Uterus (tissue), 4 donors: ENCODE measurements around the gene PSMD14. TPM values are rescaled to one million over a fixed set of nuclear protein-coding genes. Genes with fewer than 3 reads are reported as not detected.

Experiments used
- DNase-seq, 2 donors: peaks; one replicate each; pipeline ENCODE4 v3.0.0-alpha.2; 2019 to 2020
- H3K27ac ChIP-seq, 2 donors: fragments of 200-600 bp; sonication (generic); 1 replicate in 1 of 2; 2 replicates in 1 of 2; pipeline ENCODE4 v1.5.1; 2016 to 2018
- H3K27me3 ChIP-seq, 2 donors: fragments of 200-600 bp; sonication (generic); one replicate each; pipeline ENCODE4 v1.5.1; 2018 to 2019; ENCODE audit warnings: control low read depth in 1 of 2
- H3K36me3 ChIP-seq, 2 donors: fragments of 200-600 bp; sonication (generic); one replicate each; pipeline ENCODE4 v1.5.1; 2019; ENCODE audit warnings: control low read depth in 1 of 2
- H3K4me1 ChIP-seq, 2 donors: fragments of 200-600 bp; sonication (generic); one replicate each; pipeline ENCODE4 v1.5.1; 2018 to 2019; ENCODE audit warnings: control low read depth in 1 of 2
- H3K4me3 ChIP-seq, 2 donors: fragments of 200-600 bp; sonication (generic); 1 replicate in 1 of 2; 2 replicates in 1 of 2; pipeline ENCODE4 v1.5.1; 2018 to 2019; ENCODE audit warnings: mild to moderate bottlenecking in 1 of 2
- H3K9me3 ChIP-seq, 2 donors: fragments of 200-600 bp; sonication (generic); one replicate each; pipeline ENCODE4 v1.5.1; 2019; ENCODE audit warnings: control low read depth in 1 of 2
- CTCF ChIP-seq, 4 experiments: fragments of 200-600 bp in 2 of 4; fragments of 450-650 bp in 2 of 4; sonication (generic) in 2 of 4; IDR thresholded peaks; one replicate each; pipeline ENCODE4 v1.5.1; 2016 to 2019; ENCODE audit warnings: antibody characterized with exemption in 4 of 4, mild to moderate bottlenecking in 2 of 4, moderate library complexity in 1 of 4
- POLR2A ChIP-seq, 2 donors: fragments of 450-650 bp; IDR thresholded peaks; one replicate each; pipeline ENCODE4 v1.6.1; 2016; ENCODE audit warnings: antibody characterized with exemption in 2 of 2, mild to moderate bottlenecking in 1 of 2, moderate library complexity in 1 of 2
- intact Hi-C: fragments of 100-400 bp; cut with DNase I; formaldehyde crosslinking; loops from one replicate; pipeline ENCODE4 v1.15.1; 2023; ENCODE audit warnings: low total_unique reads
- total RNA-seq, 4 donors: library from RNA; depleted of rRNA in 3 of 4; stranded (reverse); fragments of >200 nt in 3 of 4; gene quantifications; one replicate each; pipeline versions ENCODE4 v1.1.0 to v1.2.4, GENCODE V29; 2014 to 2023
- donor health status: DM: yes; HTN: yes; CAD: no.

The PSMD14 gene
- total RNA-seq, 4 donors from 2014 or later, result 6.8 to 69.2 (median 14.6) TPM

DNA sequence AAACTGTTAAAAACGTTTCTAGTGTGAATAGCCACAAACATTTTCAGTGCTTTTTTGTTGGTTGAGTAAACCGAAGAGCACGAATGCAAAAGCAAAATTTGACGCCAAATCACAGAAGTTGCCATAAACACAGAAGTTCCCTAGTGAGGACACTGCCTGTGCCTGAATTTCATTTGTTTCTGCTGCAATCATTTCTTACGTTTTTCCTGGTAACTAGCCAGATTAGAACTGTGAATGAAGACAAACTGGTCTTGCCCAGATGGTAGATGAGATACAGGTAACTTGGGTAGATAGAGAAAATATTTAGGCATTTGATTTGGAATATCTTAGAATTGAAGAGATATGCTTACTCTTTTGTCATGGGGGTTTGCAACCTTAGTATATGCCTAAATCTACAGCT lies 98.1 kb downstream of the PSMD14 start:
- no peak for TF ChIP-seq CTCF (IDR thresholded peaks at IDR 0.05)
- TF ChIP-seq POLR2A (IDR thresholded peaks at IDR 0.05), result no peak

GRCh38 chr2:161407597-161407996 lies 99.4 kb downstream of the PSMD14 start:
- DNase-seq, result no peak
- H3K36me3 ChIP-seq, result no peaks in the 10 kb centered on the region
- H3K4me1 ChIP-seq, result no peaks in the 10 kb centered on the region
- no peaks in the 10 kb centered on the region for H3K9me3 ChIP-seq
- H3K27me3 ChIP-seq, result no peaks in the 10 kb centered on the region
- no peak overlapping the region for H3K4me3 ChIP-seq
- TF ChIP-seq POLR2A (IDR thresholded peaks at IDR 0.05) (no peak), CTCF (IDR thresholded peaks at IDR 0.05) (no peak)
- no peak overlapping the region for H3K27ac ChIP-seq
- intact Hi-C loops, result no loop called here

More for the DNA sequence above, 98.1 kb downstream of the PSMD14 start:
- no peak for DNase-seq
- intact Hi-C loops, result no loop called here
- Histone ChIP-seq H3K27ac (no peak overlapping the region), H3K36me3 (no peaks in the 10 kb centered on the region), H3K9me3 (no peaks in the 10 kb centered on the region), H3K4me1 (no peaks in the 10 kb centered on the region), H3K4me3 (no peak overlapping the region), H3K27me3 (no peaks in the 10 kb centered on the region)

DNA sequence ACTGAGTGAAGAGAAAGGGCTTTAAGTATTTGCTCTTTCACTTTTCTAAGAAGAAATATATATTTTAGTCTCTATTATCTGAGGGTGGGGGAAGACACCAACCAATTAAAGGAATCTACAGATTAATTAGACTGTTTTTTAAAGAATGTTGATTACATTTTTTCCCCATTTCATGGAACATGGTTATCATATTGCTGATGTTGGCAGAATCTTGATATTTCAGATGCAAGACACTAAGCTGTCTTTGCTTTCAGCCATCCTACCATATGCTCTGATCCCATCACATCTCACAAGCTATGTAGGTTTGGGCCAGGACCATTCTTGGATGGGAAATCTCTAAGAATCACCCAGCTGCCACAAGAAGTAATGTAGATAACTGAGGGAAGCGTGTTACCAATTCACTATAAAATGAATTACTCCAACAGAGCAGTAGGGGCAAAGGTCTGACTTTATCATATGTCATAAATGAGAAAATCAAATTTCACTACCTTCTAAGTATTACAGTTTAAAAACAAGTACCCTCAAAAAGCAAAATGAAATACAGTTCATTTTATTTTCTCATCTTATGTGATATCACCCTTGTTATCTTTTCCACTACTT lies 101.2 kb downstream of the PSMD14 start:
- H3K27me3 ChIP-seq, result no peaks in the 10 kb centered on the region
- TF ChIP-seq POLR2A (IDR thresholded peaks at IDR 0.05) (no peak), CTCF (IDR thresholded peaks at IDR 0.05) (no peak)
- no peaks in the 10 kb centered on the region for H3K36me3 ChIP-seq
- H3K4me3 ChIP-seq, result no peak overlapping the region
- DNase-seq, result no peak
- intact Hi-C loops, result no loop called here
- H3K9me3 ChIP-seq, result no peaks in the 10 kb centered on the region
- H3K4me1 ChIP-seq, result no peaks in the 10 kb centered on the region
- H3K27ac ChIP-seq, result no peak overlapping the region

DNA sequence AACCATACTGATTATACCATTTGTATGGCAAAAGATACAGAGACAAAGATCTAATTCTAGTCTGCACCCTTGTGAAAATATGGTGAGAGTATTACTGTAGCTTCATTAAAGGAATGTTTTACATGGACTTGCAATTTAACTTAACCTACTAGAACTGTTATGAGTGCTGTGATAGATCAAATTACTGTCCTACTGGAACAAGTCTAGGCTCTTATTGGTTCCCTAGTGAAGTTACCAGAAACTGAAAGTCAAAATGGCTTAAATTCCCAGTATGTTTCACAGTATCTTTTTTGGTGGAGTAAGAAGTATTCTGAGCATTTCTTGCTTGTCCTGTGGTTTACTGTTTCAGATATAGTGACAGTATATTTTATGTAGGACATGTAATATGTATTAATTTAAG lies 104.1 kb downstream of the PSMD14 start:
- peaks cover 13 to 20% of the 10 kb centered on the region in 2 donors for H3K27me3 ChIP-seq
- no peaks in the 10 kb centered on the region for H3K9me3 ChIP-seq
- peaks cover 0 to 6% of the 10 kb centered on the region in 2 donors for H3K4me1 ChIP-seq
- H3K36me3 ChIP-seq, result no peaks in the 10 kb centered on the region
- DNase-seq, result no peak
- H3K4me3 ChIP-seq, result no peak overlapping the region
- no peak overlapping the region for H3K27ac ChIP-seq
- intact Hi-C loops, result no loop called here
- TF ChIP-seq CTCF (IDR thresholded peaks at IDR 0.05) (no peak), POLR2A (IDR thresholded peaks at IDR 0.05) (no peak)

DNA sequence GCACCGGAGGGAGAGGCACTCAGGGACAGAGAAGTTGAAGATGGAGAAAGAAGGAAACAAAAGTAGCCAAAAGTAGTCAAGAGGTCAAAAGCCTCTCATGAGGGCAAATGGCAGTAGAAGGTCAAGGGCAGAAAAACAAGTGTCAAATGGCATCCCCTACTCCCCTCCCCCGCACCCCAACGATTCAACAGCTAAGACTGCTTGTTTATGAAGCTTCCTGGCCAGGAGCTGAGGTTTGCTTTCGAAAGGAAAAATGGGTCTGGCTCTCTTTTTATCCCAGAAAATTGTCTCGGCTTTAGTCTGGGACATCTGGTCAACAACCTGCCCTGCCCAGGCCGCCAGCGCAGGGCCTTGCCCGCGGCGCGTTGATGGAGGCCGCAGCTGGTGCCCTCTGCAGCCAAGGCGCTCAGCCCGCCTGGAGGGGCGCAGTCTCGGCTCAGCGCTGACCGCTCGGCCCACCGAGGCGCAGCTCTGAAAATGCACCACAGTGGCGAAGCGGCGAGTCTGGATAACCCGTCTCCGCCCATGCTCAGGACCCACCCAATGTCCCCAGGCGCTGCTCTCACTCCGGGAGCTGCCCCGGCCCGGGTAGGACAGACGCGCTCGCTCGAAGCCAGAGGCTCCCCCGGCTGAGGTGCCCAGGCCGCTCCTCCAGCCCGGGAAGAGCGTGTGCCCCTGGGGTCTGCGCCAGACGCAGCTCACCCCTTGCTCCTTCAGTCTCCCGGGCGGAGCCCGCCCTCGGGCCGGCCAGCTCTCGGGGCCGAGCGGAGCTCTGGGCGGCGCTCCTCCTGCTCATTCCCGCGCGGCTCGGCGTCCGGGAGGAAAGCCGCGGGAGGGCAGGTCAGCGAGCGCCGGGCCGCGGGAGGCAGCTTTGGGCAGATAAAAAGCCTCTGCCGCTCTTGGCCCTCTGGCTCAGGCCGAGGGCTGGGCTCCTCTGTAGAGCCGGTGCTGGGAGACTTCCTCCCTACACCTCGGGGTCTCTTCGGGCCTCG lies 106.1 kb downstream of the PSMD14 start:
- intact Hi-C loops, result no loop called here
- TF ChIP-seq POLR2A (IDR thresholded peaks at IDR 0.05) (no peak), CTCF (IDR thresholded peaks at IDR 0.05) (no peak)
- peaks cover 0 to 6% of the 10 kb centered on the region in 2 donors for H3K4me1 ChIP-seq
- H3K27ac ChIP-seq, result no peak overlapping the region
- H3K27me3 ChIP-seq, result peaks cover 13 to 40% of the 10 kb centered on the region in 2 donors
- DNase-seq, result no peak
- H3K36me3 ChIP-seq, result no peaks in the 10 kb centered on the region
- no peaks in the 10 kb centered on the region for H3K9me3 ChIP-seq
- H3K4me3 ChIP-seq, result peak overlapping the region; percentile 1 to 38
